Endothelial cell (in vitro differentiated cells): ENCODE data around the gene SYNDIG1. TPM values are rescaled to one million over a fixed set of nuclear protein-coding genes. Genes with fewer than 3 reads are reported as not detected.

Experiments
- DNase-seq: peaks from one replicate; pipeline ENCODE4 v3.0.0; 2021; ENCODE audit warnings: low spot score
- H3K27ac Mint-ChIP-seq: one replicate; pipeline ENCODE4 v1.8.0; 2021; ENCODE audit warnings: mixed read lengths, inconsistent platforms; ENCODE audit not compliant: unreplicated experiment
- H3K27me3 Mint-ChIP-seq: one replicate; pipeline ENCODE4 v1.8.0; 2021; ENCODE audit warnings: mild to moderate bottlenecking, moderate library complexity, mixed read lengths, inconsistent platforms; ENCODE audit not compliant: unreplicated experiment
- H3K36me3 Mint-ChIP-seq: one replicate; pipeline ENCODE4 v1.8.0; 2021; ENCODE audit warnings: mild to moderate bottlenecking, low read depth, mixed read lengths, inconsistent platforms; ENCODE audit not compliant: unreplicated experiment
- H3K4me1 Mint-ChIP-seq: one replicate; pipeline ENCODE4 v1.8.0; 2021; ENCODE audit warnings: mild to moderate bottlenecking, mixed read lengths, inconsistent platforms; ENCODE audit not compliant: unreplicated experiment
- H3K4me3 Mint-ChIP-seq: one replicate; pipeline ENCODE4 v1.8.0; 2021; ENCODE audit warnings: mild to moderate bottlenecking, mixed read lengths, inconsistent platforms; ENCODE audit not compliant: unreplicated experiment
- H3K9me3 Mint-ChIP-seq: one replicate; pipeline ENCODE4 v1.8.0; 2021; ENCODE audit warnings: mixed read lengths, inconsistent platforms; ENCODE audit not compliant: unreplicated experiment
- total RNA-seq: library from RNA; stranded (reverse); fragmentation: NEBNext Ultra II Directional; extraction: Animal tissue kit (Norgen Biotek cat#: 25700); gene quantifications from one replicate; pipeline ENCODE4 v1.2.1, GENCODE V29; 2021; ENCODE audit not compliant: unreplicated experiment
- TF ChIP-seq, protein P1 (sequence below): fragments of 200-600 bp; sonication (generic); IDR thresholded peaks from one replicate; pipeline ENCODE4 v1.5.0; 2021; ENCODE audit warnings: antibody characterized with exemption; ENCODE audit not compliant: unreplicated experiment

SYNDIG1 gene
- total RNA-seq, 1 donor from 2014 or later = 8.1 TPM

- Mint-ChIP-seq H3K27ac (no peak overlapping the region), H3K4me1 (no peaks in the 10 kb centered on the region), H3K36me3 (no peaks in the 10 kb centered on the region), H3K4me3 (no peak overlapping the region), H3K27me3 (peaks cover 3% of the 10 kb centered on the region), H3K9me3 (no peaks in the 10 kb centered on the region)
- no peak for DNase-seq
- TF ChIP-seq, protein P1, sequence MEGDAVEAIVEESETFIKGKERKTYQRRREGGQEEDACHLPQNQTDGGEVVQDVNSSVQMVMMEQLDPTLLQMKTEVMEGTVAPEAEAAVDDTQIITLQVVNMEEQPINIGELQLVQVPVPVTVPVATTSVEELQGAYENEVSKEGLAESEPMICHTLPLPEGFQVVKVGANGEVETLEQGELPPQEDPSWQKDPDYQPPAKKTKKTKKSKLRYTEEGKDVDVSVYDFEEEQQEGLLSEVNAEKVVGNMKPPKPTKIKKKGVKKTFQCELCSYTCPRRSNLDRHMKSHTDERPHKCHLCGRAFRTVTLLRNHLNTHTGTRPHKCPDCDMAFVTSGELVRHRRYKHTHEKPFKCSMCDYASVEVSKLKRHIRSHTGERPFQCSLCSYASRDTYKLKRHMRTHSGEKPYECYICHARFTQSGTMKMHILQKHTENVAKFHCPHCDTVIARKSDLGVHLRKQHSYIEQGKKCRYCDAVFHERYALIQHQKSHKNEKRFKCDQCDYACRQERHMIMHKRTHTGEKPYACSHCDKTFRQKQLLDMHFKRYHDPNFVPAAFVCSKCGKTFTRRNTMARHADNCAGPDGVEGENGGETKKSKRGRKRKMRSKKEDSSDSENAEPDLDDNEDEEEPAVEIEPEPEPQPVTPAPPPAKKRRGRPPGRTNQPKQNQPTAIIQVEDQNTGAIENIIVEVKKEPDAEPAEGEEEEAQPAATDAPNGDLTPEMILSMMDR = no peak
These were observed 171.3 kb downstream of the SYNDIG1 start for GRCh38 chr20:24640686-24641085.

- Mint-ChIP-seq H3K27me3 (peaks cover 3% of the 10 kb centered on the region), H3K9me3 (no peaks in the 10 kb centered on the region), H3K36me3 (no peaks in the 10 kb centered on the region), H3K4me1 (peaks cover 12% of the 10 kb centered on the region), H3K27ac (no peak overlapping the region), H3K4me3 (no peak overlapping the region)
- DNase-seq = no peak
- TF ChIP-seq, protein P1 = no peak
These were observed 174.6 kb downstream of the SYNDIG1 start for GRCh38 chr20:24643731-24644626.

DNA sequence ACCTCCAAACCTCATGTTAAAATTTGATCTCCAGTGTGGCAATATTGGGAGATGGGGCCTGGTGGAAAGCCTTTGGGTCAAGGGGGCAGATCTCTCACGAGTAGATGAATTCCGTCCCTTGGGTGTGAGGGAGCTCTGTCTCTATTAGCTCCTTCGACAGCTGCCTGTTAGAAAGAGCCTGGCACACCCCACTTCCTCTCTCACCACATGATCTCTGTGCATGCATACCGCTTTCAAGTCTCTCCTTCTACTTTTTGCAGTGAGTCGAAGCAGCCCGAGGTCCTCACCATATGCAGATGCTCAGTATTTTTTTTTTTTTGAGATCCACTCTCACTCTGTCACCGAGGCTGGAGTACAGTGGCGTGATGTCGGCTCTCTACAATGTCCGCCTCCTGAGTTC, 176.9 kb downstream of the SYNDIG1 start:
- H3K27me3 Mint-ChIP-seq = peaks cover 3% of the 10 kb centered on the region
- no peak for DNase-seq
- H3K4me1 Mint-ChIP-seq = peaks cover 12% of the 10 kb centered on the region
- no peak overlapping the region for H3K27ac Mint-ChIP-seq
- H3K4me3 Mint-ChIP-seq = no peak overlapping the region
- TF ChIP-seq, protein P1 = no peak
- no peaks in the 10 kb centered on the region for H3K9me3 Mint-ChIP-seq
- no peaks in the 10 kb centered on the region for H3K36me3 Mint-ChIP-seq

GRCh38 chr20:24647713-24648112, 178.3 kb downstream of the SYNDIG1 start:
- TF ChIP-seq, protein P1 = no peak
- H3K4me1 Mint-ChIP-seq = peaks cover 12% of the 10 kb centered on the region
- H3K36me3 Mint-ChIP-seq = no peaks in the 10 kb centered on the region
- no peak overlapping the region for H3K4me3 Mint-ChIP-seq
- H3K27ac Mint-ChIP-seq = no peak overlapping the region
- DNase-seq = no peak
- H3K27me3 Mint-ChIP-seq = peaks cover 3% of the 10 kb centered on the region
- H3K9me3 Mint-ChIP-seq = no peaks in the 10 kb centered on the region

- DNase-seq = no peak
- H3K4me1 Mint-ChIP-seq = peaks cover 12% of the 10 kb centered on the region
- H3K4me3 Mint-ChIP-seq = no peak overlapping the region
- no peak overlapping the region for H3K27ac Mint-ChIP-seq
- TF ChIP-seq, protein P1 = no peak
- H3K9me3 Mint-ChIP-seq = no peaks in the 10 kb centered on the region
- peaks cover 3% of the 10 kb centered on the region for H3K27me3 Mint-ChIP-seq
- H3K36me3 Mint-ChIP-seq = peaks cover 5% of the 10 kb centered on the region
These were observed 179.1 kb downstream of the SYNDIG1 start for GRCh38 chr20:24648481-24648880.
